GM23338 (cell line): ENCODE measurements around the gene CCDC121. TPM values are rescaled to one million over a fixed set of nuclear protein-coding genes. Genes with fewer than 3 reads are reported as not detected.

Experiments used
- ATAC-seq: fragments of 200-7000 bp; cut with Tn5 transposase; 3 replicates; pipeline ENCODE4 v1.9.1; 2020
- DNase-seq: peaks from one replicate; pipeline ENCODE4 v3.0.0-alpha.2; 2015; ENCODE audit warnings: low spot score
- H2AFZ ChIP-seq: fragments of 200-600 bp; sonication (generic); 2 replicates; pipeline ENCODE4 v1.8.0; 2016; ENCODE audit warnings: antibody characterized with exemption, mild to moderate bottlenecking, moderate library complexity
- H3F3A ChIP-seq: fragments of 200-600 bp; sonication (generic); replicated peaks from 2 replicates; pipeline ENCODE4 v1.8.0; 2017; ENCODE audit warnings: antibody characterized with exemption, mixed run types, low read depth
- H3K27ac ChIP-seq: fragments of 200-600 bp; sonication (generic); 2 replicates; pipeline ENCODE4 v1.6.1; 2016; ENCODE audit warnings: low read depth
- H3K27me3 ChIP-seq: fragments of 200-600 bp; sonication (generic); 2 replicates; pipeline ENCODE4 v1.8.0; 2016; ENCODE audit warnings: mild to moderate bottlenecking, mixed run types, moderate library complexity; ENCODE audit not compliant: insufficient read depth
- H3K36me3 ChIP-seq: fragments of 200-600 bp; sonication (generic); 2 replicates; pipeline ENCODE4 v1.8.0; 2016; ENCODE audit warnings: mild to moderate bottlenecking; ENCODE audit not compliant: insufficient read depth
- H3K4me1 ChIP-seq: fragments of 200-600 bp; sonication (generic); 2 replicates; pipeline ENCODE4 v1.8.0; 2016; ENCODE audit warnings: mild to moderate bottlenecking, moderate library complexity; ENCODE audit not compliant: insufficient read depth
- H3K4me2 ChIP-seq: fragments of 200-600 bp; sonication (generic); 2 replicates; pipeline ENCODE4 v1.7.1; 2017; ENCODE audit warnings: mixed run types
- H3K4me3 ChIP-seq: fragments of 200-600 bp; sonication (generic); 2 replicates; pipeline ENCODE4 v1.6.1; 2016; ENCODE audit warnings: mixed run types
- H3K79me2 ChIP-seq: fragments of 200-600 bp; sonication (generic); replicated peaks from 2 replicates; pipeline ENCODE4 v1.8.0; 2017; ENCODE audit warnings: mild to moderate bottlenecking; ENCODE audit not compliant: insufficient read depth
- H3K9me2 ChIP-seq: fragments of 200-600 bp; sonication (generic); 2 replicates; pipeline ENCODE4 v1.8.0; 2017; ENCODE audit not compliant: insufficient read depth
- H4K20me1 ChIP-seq: fragments of 200-600 bp; sonication (generic); replicated peaks from 2 replicates; pipeline ENCODE4 v1.8.0; 2017; ENCODE audit warnings: mild to moderate bottlenecking; ENCODE audit not compliant: insufficient read depth
- H3K27ac Mint-ChIP-seq: 2 replicates; pipeline ENCODE4 v1.8.0; 2020; ENCODE audit warnings: inconsistent platforms, mild to moderate bottlenecking, moderate library complexity, mixed read lengths
- H3K27me3 Mint-ChIP-seq: 3 replicates; pipeline ENCODE4 v1.8.0; 2022; ENCODE audit warnings: low read depth, mild to moderate bottlenecking, moderate library complexity, mixed read lengths, inconsistent platforms; ENCODE audit not compliant: insufficient read depth, poor library complexity
- H3K36me3 Mint-ChIP-seq: 3 replicates; pipeline ENCODE4 v1.8.0; 2021; ENCODE audit warnings: low read depth, mild to moderate bottlenecking, inconsistent platforms, moderate library complexity, mixed read lengths
- H3K4me1 Mint-ChIP-seq: 3 replicates; pipeline ENCODE4 v1.8.0; 2020; ENCODE audit warnings: mild to moderate bottlenecking, inconsistent platforms, mixed read lengths
- H3K4me3 Mint-ChIP-seq: 3 replicates; pipeline ENCODE4 v1.8.0; 2021; ENCODE audit warnings: moderate library complexity, mild to moderate bottlenecking, inconsistent platforms, mixed read lengths
- H3K9me3 Mint-ChIP-seq: 3 replicates; pipeline ENCODE4 v1.8.0; 2020; ENCODE audit warnings: moderate library complexity, mild to moderate bottlenecking, inconsistent platforms, mixed read lengths
- CTCF ChIP-seq, 2 experiments: fragments of 200-600 bp in 1 of 2; sonication (generic) in 1 of 2; conservative IDR thresholded peaks; 2 replicates each; pipeline versions ENCODE4 v1.5.1 to v1.6.1; 2016 to 2017; ENCODE audit warnings: antibody characterized with exemption in 2 of 2, low read depth in 2 of 2, mild to moderate bottlenecking in 2 of 2, moderate library complexity in 1 of 2
- ETS1 ChIP-seq: IDR thresholded peaks from 2 replicates; pipeline ENCODE4 v1.6.1; 2016; ENCODE audit warnings: antibody characterized with exemption
- EZH2 ChIP-seq: fragments of 200-600 bp; sonication (generic); IDR thresholded peaks from one replicate; pipeline ENCODE4 v1.8.0; 2017; ENCODE audit warnings: antibody characterized with exemption, mild to moderate bottlenecking, low read depth; ENCODE audit not compliant: unreplicated experiment
- EZH2phosphoT487 ChIP-seq: fragments of 200-600 bp; sonication (generic); IDR thresholded peaks from one replicate; pipeline ENCODE4 v1.8.1; 2018; ENCODE audit warnings: antibody characterized with exemption; ENCODE audit not compliant: unreplicated experiment
- JUNB ChIP-seq: IDR thresholded peaks from one replicate; pipeline ENCODE4 v1.6.1; 2016; ENCODE audit warnings: antibody characterized with exemption; ENCODE audit not compliant: unreplicated experiment
- NANOG ChIP-seq: IDR thresholded peaks from 2 replicates; pipeline ENCODE4 v1.6.1; 2016; ENCODE audit warnings: antibody characterized with exemption, borderline replicate concordance
- POLR2AphosphoS5 ChIP-seq: IDR thresholded peaks from 2 replicates; pipeline ENCODE4 v1.6.1; 2016; ENCODE audit warnings: antibody characterized with exemption, low read depth
- REST ChIP-seq: IDR thresholded peaks from one replicate; pipeline ENCODE4 v1.6.1; 2018; ENCODE audit warnings: antibody characterized with exemption; ENCODE audit not compliant: unreplicated experiment
- STAT1 ChIP-seq: IDR thresholded peaks from one replicate; pipeline ENCODE4 v1.6.1; 2016; ENCODE audit warnings: antibody characterized with exemption; ENCODE audit not compliant: unreplicated experiment
- ZNF114 ChIP-seq: fragments of 250-450 bp; sonication (Bioruptor Pico); IDR thresholded peaks from 2 replicates; pipeline ENCODE4 v1.5.0; 2020; ENCODE audit warnings: mild to moderate bottlenecking, moderate library complexity
- ZNF331 ChIP-seq: fragments of 250-450 bp; sonication (Bioruptor Pico); IDR thresholded peaks from 2 replicates; pipeline ENCODE4 v1.5.0; 2020; ENCODE audit warnings: low read depth, mild to moderate bottlenecking, moderate library complexity
- ZNF462 ChIP-seq: fragments of 250-450 bp; sonication (Bioruptor Pico); IDR thresholded peaks from 2 replicates; pipeline ENCODE4 v1.5.0; 2020; ENCODE audit warnings: mild to moderate bottlenecking, moderate library complexity
- polyA plus RNA-seq: library from polyadenylated mRNA; unstranded; fragments of >200 nt; fragmentation: Nextera tagmentation; extraction: Ambion mirVana; gene quantifications from 2 replicates; pipeline ENCODE4 v1.2.1, GENCODE V29; 2016
- total RNA-seq: library from RNA; depleted of rRNA; stranded (reverse); fragments of >200 nt; shearing (Covaris generic); gene quantifications from 2 replicates; pipeline ENCODE4 v1.2.3, GENCODE V29; 2014

The CCDC121 gene
- total and polyA plus RNA-seq, 2 experiments from 2014 or later: 1.6 to 1.9 TPM

GRCh38 chr2:27638037-27638637, 9.3 kb upstream of the CCDC121 start (continued):
- TF ChIP-seq ZNF462 (no peak), NANOG (no peak)

GRCh38 chr2:27636766-27637165, 8.0 kb upstream of the CCDC121 start:
- ATAC-seq: no peak
- Histone ChIP-seq H4K20me1 (peaks cover 4% of the 10 kb centered on the region; the same call in 1 of the 2 replicates), H3K27ac (no peak overlapping the region), H2AFZ (no peak overlapping the region), H3K9me2 (no peaks in the 10 kb centered on the region), H3F3A (no peaks in the 10 kb centered on the region), H3K4me2 (no peak overlapping the region), H3K4me1 (no peaks in the 10 kb centered on the region), H3K79me2 (no peaks in the 10 kb centered on the region), H3K36me3 (peaks cover 28% of the 10 kb centered on the region), H3K4me3 (no peak overlapping the region), H3K27me3 (no peaks in the 10 kb centered on the region)
- Mint-ChIP-seq H3K27ac (no peak overlapping the region), H3K4me1 (no peaks in the 10 kb centered on the region), H3K9me3 (no peaks in the 10 kb centered on the region), H3K4me3 (no peak overlapping the region), H3K36me3 (peaks cover 57% of the 10 kb centered on the region), H3K27me3 (no peaks in the 10 kb centered on the region)
- no peak for DNase-seq
- TF ChIP-seq REST (no peak), ZNF331 (no peak), JUNB (no peak), CTCF (conservative IDR thresholded peaks at IDR 0.05; ENCODE audit: low read depth in 2 of 2) (no peak), EZH2phosphoT487 (no peak), ZNF114 (CRISPR knock-in tag) (no peak), POLR2AphosphoS5 (no peak), ETS1 (no peak), STAT1 (no peak), EZH2 (no peak), NANOG (no peak)
